Activated naive CD8-positive, alpha-beta T cell treated with anti-CD3 and anti-CD28 coated beads, Interleukin-2, amount 50 U/mL, for 24 hours (primary cell): Measurements from ENCODE around the gene WDR3.
"Not testable (repeated sequence)": the region's sequence is repeated elsewhere in the genome, so short reads cannot be mapped to it uniquely, and the experiment has no call there.

ENCODE experiments used
- ATAC-seq: fragments of 150-1000 bp; cut with Tn5 transposase; one replicate; pipeline ENCODE4 v1.10.0; 2021
- DNase-seq: peaks from one replicate; pipeline ENCODE4 v3.0.0; 2021
- H3K27ac Mint-ChIP-seq: one replicate; pipeline ENCODE4 v1.8.0; 2021; ENCODE audit warnings: mild to moderate bottlenecking, mixed read lengths
- H3K27me3 Mint-ChIP-seq: one replicate; pipeline ENCODE4 v1.8.0; 2021; ENCODE audit warnings: mixed read lengths
- H3K36me3 Mint-ChIP-seq: one replicate; pipeline ENCODE4 v1.8.0; 2021; ENCODE audit warnings: low read depth, mixed read lengths
- H3K4me1 Mint-ChIP-seq: one replicate; pipeline ENCODE4 v1.8.0; 2021; ENCODE audit warnings: mixed read lengths
- H3K4me3 Mint-ChIP-seq: one replicate; pipeline ENCODE4 v1.8.0; 2021; ENCODE audit warnings: mild to moderate bottlenecking, moderate library complexity, mixed read lengths
- H3K9me3 Mint-ChIP-seq: one replicate; pipeline ENCODE4 v1.8.0; 2021; ENCODE audit warnings: mixed read lengths

Gene WDR3

DNA sequence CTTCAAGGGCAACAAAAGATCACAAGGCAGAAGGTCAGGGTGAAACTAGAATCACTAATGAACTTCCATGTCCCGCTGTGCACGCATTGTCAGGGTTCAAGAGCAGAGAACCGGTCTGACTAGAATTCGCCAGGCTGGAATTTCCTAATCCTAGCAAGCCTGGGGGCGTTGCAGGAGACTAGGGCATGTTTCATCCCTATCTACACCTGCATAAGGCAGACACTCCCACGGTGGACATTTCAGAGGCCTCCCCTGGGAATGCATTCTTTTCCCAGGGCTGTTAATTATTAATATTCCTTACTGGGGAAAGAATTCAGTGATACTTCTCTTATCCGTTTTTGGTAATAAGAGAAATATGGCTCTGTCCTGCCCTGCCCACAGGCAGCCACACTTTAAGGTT lies 6.8 kb upstream of the WDR3 start:
- not testable (repeated sequence) for DNase-seq, H3K9me3 Mint-ChIP-seq, H3K4me1 Mint-ChIP-seq, H3K27ac Mint-ChIP-seq, H3K27me3 Mint-ChIP-seq, ATAC-seq, H3K4me3 Mint-ChIP-seq
- peaks cover 21% of the 10 kb centered on the region for H3K36me3 Mint-ChIP-seq

- H3K9me3 Mint-ChIP-seq = no peaks in the 10 kb centered on the region
- no peak for ATAC-seq
- H3K27me3 Mint-ChIP-seq = no peaks in the 10 kb centered on the region
- no peak overlapping the region for H3K4me3 Mint-ChIP-seq
- H3K4me1 Mint-ChIP-seq = peaks cover 32% of the 10 kb centered on the region
- DNase-seq = no peak
- peaks cover 20% of the 10 kb centered on the region for H3K36me3 Mint-ChIP-seq
- H3K27ac Mint-ChIP-seq = no peak overlapping the region
These were observed 3.6 kb upstream of the WDR3 start for GRCh38 chr1:117925981-117926380.

- Mint-ChIP-seq H3K4me1 (peaks cover 55% of the 10 kb centered on the region), H3K9me3 (no peaks in the 10 kb centered on the region)
- peak; percentile 31 for ATAC-seq
These were observed 627 bp upstream of the WDR3 start for GRCh38 chr1:117928881-117929342.

DNA sequence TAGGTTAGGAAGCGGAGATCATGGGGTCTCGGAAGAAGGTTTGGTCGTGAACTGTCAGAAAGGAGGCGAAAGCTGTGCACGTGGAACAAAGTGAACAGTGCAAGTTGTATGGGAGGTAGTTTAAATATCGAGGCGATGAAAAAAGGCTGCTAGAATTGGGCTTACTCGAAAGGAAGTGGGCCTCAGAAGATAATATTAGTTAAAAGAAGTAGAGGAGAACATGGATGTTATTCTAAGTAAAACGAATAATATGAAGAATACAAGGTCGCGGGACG lies 571 bp downstream of the WDR3 start:
- H3K36me3 Mint-ChIP-seq = peaks cover 42% of the 10 kb centered on the region
- no peaks in the 10 kb centered on the region for H3K9me3 Mint-ChIP-seq
- no peak for DNase-seq
- H3K4me1 Mint-ChIP-seq = peaks cover 56% of the 10 kb centered on the region
- peak overlapping the region; percentile 99 for H3K4me3 Mint-ChIP-seq
- H3K27ac Mint-ChIP-seq = peak overlapping the region; percentile 97
- H3K27me3 Mint-ChIP-seq = no peaks in the 10 kb centered on the region
- no peak for ATAC-seq

More at GRCh38 chr1:117928881-117929342, 627 bp upstream of the WDR3 start:
- H3K4me3 Mint-ChIP-seq = peak overlapping the region; percentile 99
- no peaks in the 10 kb centered on the region for H3K27me3 Mint-ChIP-seq
- DNase-seq = no peak
- peaks cover 39% of the 10 kb centered on the region for H3K36me3 Mint-ChIP-seq
- peak overlapping the region; percentile 97 for H3K27ac Mint-ChIP-seq

GRCh38 chr1:117930484-117930883 lies 945 bp downstream of the WDR3 start:
- H3K4me1 Mint-ChIP-seq = peaks cover 56% of the 10 kb centered on the region
- DNase-seq = no peak
- no peaks in the 10 kb centered on the region for H3K27me3 Mint-ChIP-seq
- no peaks in the 10 kb centered on the region for H3K9me3 Mint-ChIP-seq
- H3K27ac Mint-ChIP-seq = peak overlapping the region; percentile 97
- peaks cover 42% of the 10 kb centered on the region for H3K36me3 Mint-ChIP-seq
- peak overlapping the region; percentile 99 for H3K4me3 Mint-ChIP-seq
- no peak for ATAC-seq

GRCh38 chr1:117932576-117932975 lies 3.0 kb downstream of the WDR3 start:
- Mint-ChIP-seq H3K4me3 (no peak overlapping the region), H3K27ac (peak overlapping the region; percentile 36), H3K9me3 (no peaks in the 10 kb centered on the region), H3K27me3 (no peaks in the 10 kb centered on the region), H3K36me3 (peaks cover 50% of the 10 kb centered on the region), H3K4me1 (peaks cover 46% of the 10 kb centered on the region)
- DNase-seq (no peak), ATAC-seq (no peak)

GRCh38 chr1:117933769-117934168 lies 4.2 kb downstream of the WDR3 start:
- ATAC-seq = no peak
- Mint-ChIP-seq H3K4me1 (peaks cover 39% of the 10 kb centered on the region), H3K9me3 (no peaks in the 10 kb centered on the region), H3K4me3 (no peak overlapping the region), H3K36me3 (peaks cover 61% of the 10 kb centered on the region), H3K27me3 (no peaks in the 10 kb centered on the region), H3K27ac (no peak overlapping the region)
- DNase-seq = no peak

GRCh38 chr1:117942293-117942692 lies 12.8 kb downstream of the WDR3 start:
- peaks cover 75% of the 10 kb centered on the region for H3K36me3 Mint-ChIP-seq

DNA sequence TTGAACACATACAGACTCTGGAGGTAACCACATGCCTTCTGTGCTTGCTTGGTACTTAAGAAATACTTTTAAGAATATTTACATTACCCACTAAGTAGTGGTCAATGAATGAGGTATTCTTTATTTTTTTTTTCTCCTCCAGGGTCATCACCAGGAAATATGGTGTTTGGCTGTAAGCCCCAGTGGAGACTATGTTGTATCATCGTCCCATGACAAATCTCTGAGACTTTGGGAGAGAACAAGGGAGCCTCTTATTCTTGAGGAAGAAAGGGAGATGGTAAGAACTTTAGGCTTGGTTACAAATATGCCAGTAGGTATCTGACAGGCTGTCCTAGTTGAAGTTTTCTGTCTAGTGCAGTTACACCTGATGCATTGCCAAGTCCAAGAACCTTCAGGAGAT lies 22.8 kb downstream of the WDR3 start:
- ATAC-seq (no peak), DNase-seq (no peak)
- Mint-ChIP-seq H3K4me1 (no peaks in the 10 kb centered on the region), H3K27ac (no peak overlapping the region), H3K36me3 (peaks cover 80% of the 10 kb centered on the region), H3K27me3 (no peaks in the 10 kb centered on the region), H3K4me3 (no peak overlapping the region), H3K9me3 (no peaks in the 10 kb centered on the region)

More at GRCh38 chr1:117942293-117942692, 12.8 kb downstream of the WDR3 start:
- no peak overlapping the region for H3K27ac Mint-ChIP-seq
- no peaks in the 10 kb centered on the region for H3K9me3 Mint-ChIP-seq
- DNase-seq (no peak), ATAC-seq (no peak)
- no peaks in the 10 kb centered on the region for H3K27me3 Mint-ChIP-seq
- H3K4me3 Mint-ChIP-seq = no peak overlapping the region
- no peaks in the 10 kb centered on the region for H3K4me1 Mint-ChIP-seq

DNA sequence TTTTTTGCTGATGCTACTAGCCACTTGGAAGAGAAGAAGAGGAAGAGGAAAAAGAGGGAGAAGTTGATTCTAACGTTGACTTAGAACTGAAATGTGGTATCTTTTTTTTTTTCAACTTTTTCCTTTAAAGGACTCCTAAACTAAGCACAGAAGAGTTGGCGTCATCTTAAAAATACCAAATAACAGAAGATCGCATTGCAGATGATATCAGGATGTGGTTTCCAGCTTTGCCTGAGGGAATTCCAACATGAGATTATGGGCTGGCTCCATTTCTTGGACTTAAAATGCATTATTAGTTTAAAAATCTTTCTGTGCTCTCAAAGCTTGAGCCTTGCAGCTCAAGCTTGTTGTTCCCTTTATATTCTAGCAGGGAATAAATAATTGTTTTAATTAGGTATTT lies 29.8 kb downstream of the WDR3 start:
- Mint-ChIP-seq H3K4me3 (no peak overlapping the region), H3K9me3 (no peaks in the 10 kb centered on the region), H3K4me1 (peaks cover 13% of the 10 kb centered on the region), H3K36me3 (peaks cover 69% of the 10 kb centered on the region), H3K27ac (no peak overlapping the region), H3K27me3 (no peaks in the 10 kb centered on the region)
- ATAC-seq (no peak), DNase-seq (no peak)

GRCh38 chr1:117964290-117965038 lies 34.9 kb downstream of the WDR3 start:
- Mint-ChIP-seq H3K27me3 (no peaks in the 10 kb centered on the region), H3K27ac (peak overlapping the region; percentile 94)

GRCh38 chr1:117967477-117967876 lies 37.9 kb downstream of the WDR3 start:
- Mint-ChIP-seq H3K4me3 (no peak overlapping the region), H3K4me1 (peaks cover 29% of the 10 kb centered on the region), H3K36me3 (peaks cover 14% of the 10 kb centered on the region), H3K27ac (no peak overlapping the region), H3K9me3 (no peaks in the 10 kb centered on the region), H3K27me3 (no peaks in the 10 kb centered on the region)
- ATAC-seq (no peak), DNase-seq (no peak)

More at GRCh38 chr1:117964290-117965038, 34.9 kb downstream of the WDR3 start:
- ATAC-seq = peak; percentile 84
- H3K9me3 Mint-ChIP-seq = no peaks in the 10 kb centered on the region
- peaks cover 29% of the 10 kb centered on the region for H3K4me1 Mint-ChIP-seq
- H3K4me3 Mint-ChIP-seq = peak overlapping the region; percentile 27
- peaks cover 33% of the 10 kb centered on the region for H3K36me3 Mint-ChIP-seq
- DNase-seq = no peak

- no peak overlapping the region for H3K4me3 Mint-ChIP-seq
- H3K36me3 Mint-ChIP-seq = peaks cover 12% of the 10 kb centered on the region
- no peak for DNase-seq
- no peak for ATAC-seq
- H3K27me3 Mint-ChIP-seq = no peaks in the 10 kb centered on the region
- no peak overlapping the region for H3K27ac Mint-ChIP-seq
- no peaks in the 10 kb centered on the region for H3K9me3 Mint-ChIP-seq
- H3K4me1 Mint-ChIP-seq = peaks cover 29% of the 10 kb centered on the region
These were observed 38.3 kb downstream of the WDR3 start for GRCh38 chr1:117967881-117968280.

- ATAC-seq (no peak), DNase-seq (no peak)
- Mint-ChIP-seq H3K4me3 (no peak overlapping the region), H3K27ac (no peak overlapping the region), H3K36me3 (peaks cover 6% of the 10 kb centered on the region), H3K27me3 (peaks cover 10% of the 10 kb centered on the region), H3K9me3 (no peaks in the 10 kb centered on the region), H3K4me1 (peaks cover 7% of the 10 kb centered on the region)
These were observed 40.7 kb downstream of the WDR3 start for GRCh38 chr1:117970252-117970651.

GRCh38 chr1:117971777-117972176 lies 42.2 kb downstream of the WDR3 start:
- H3K4me3 Mint-ChIP-seq = no peak overlapping the region
- H3K27me3 Mint-ChIP-seq = peaks cover 10% of the 10 kb centered on the region
- H3K36me3 Mint-ChIP-seq = peaks cover 3% of the 10 kb centered on the region
- no peak for DNase-seq
- no peak overlapping the region for H3K27ac Mint-ChIP-seq
- no peak for ATAC-seq
- H3K9me3 Mint-ChIP-seq = no peaks in the 10 kb centered on the region
- peaks cover 4% of the 10 kb centered on the region for H3K4me1 Mint-ChIP-seq

DNA sequence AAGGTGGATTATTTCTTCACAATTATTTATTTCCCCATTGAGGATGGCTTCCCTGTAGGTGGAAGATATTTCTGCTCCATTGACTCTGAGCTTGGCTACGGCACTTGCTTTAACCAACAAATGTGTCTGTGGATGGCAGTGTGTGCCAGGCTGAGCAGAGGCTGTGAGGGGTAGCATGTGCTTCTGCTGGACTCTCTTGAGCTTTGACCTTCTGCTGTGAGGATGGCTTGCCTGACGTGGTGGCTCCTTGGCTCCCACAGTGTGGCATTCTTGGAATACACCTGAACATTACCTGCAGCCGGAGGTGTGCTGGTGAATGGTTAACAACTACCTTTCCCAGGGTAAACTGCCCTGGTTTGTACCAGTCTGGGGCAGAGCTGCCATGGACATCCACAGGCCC lies 46.8 kb downstream of the WDR3 start:
- no peak overlapping the region for H3K27ac Mint-ChIP-seq
- DNase-seq (no peak), ATAC-seq (no peak)
- H3K9me3 Mint-ChIP-seq = no peaks in the 10 kb centered on the region
- no peak overlapping the region for H3K4me3 Mint-ChIP-seq
- H3K36me3 Mint-ChIP-seq = no peaks in the 10 kb centered on the region
- peaks cover 12% of the 10 kb centered on the region for H3K27me3 Mint-ChIP-seq
- no peaks in the 10 kb centered on the region for H3K4me1 Mint-ChIP-seq
